Karpas-422 (cell line): ENCODE data around the gene F2RL3. TPM values are rescaled to one million over a fixed set of nuclear protein-coding genes. Genes with fewer than 3 reads are reported as not detected.
"Not testable (repeated sequence)": the region's sequence is repeated elsewhere in the genome, so short reads cannot be mapped to it uniquely, and the experiment has no call there.

Source experiments
- DNase-seq: peaks from one replicate; pipeline ENCODE4 v3.0.0-alpha.2; 2015
- H2AFZ ChIP-seq: fragments of 200-600 bp; sonication (generic); 2 replicates; pipeline ENCODE4 v1.6.1; 2014; ENCODE audit warnings: antibody characterized with exemption, low read length, mixed read lengths
- H3K27ac ChIP-seq: fragments of 200-600 bp; sonication (generic); 2 replicates; pipeline ENCODE4 v1.5.1; 2014; ENCODE audit warnings: mild to moderate bottlenecking, low read length, moderate library complexity
- H3K27me3 ChIP-seq: fragments of 200-600 bp; sonication (generic); 2 replicates; pipeline ENCODE4 v1.6.1; 2014; ENCODE audit warnings: low read length, mixed read lengths
- H3K36me3 ChIP-seq: fragments of 200-600 bp; sonication (generic); 2 replicates; pipeline ENCODE4 v1.6.1; 2014; ENCODE audit warnings: low read length, mixed read lengths; ENCODE audit not compliant: insufficient read depth
- H3K4me1 ChIP-seq: fragments of 200-600 bp; sonication (generic); 2 replicates; pipeline ENCODE4 v1.6.1; 2014; ENCODE audit warnings: mild to moderate bottlenecking, low read length, mixed read lengths
- H3K4me2 ChIP-seq: fragments of 200-600 bp; sonication (generic); 2 replicates; pipeline ENCODE4 v1.6.1; 2014; ENCODE audit warnings: low read length, low read depth, mild to moderate bottlenecking; ENCODE audit not compliant: poor library complexity, severe bottlenecking
- H3K4me3 ChIP-seq: fragments of 200-600 bp; sonication (generic); 2 replicates; pipeline ENCODE4 v1.5.1; 2014; ENCODE audit warnings: mild to moderate bottlenecking, antibody characterized with exemption, low read length, mixed read lengths
- H3K79me2 ChIP-seq: fragments of 200-600 bp; sonication (generic); 2 replicates; pipeline ENCODE4 v1.6.1; 2014; ENCODE audit warnings: mild to moderate bottlenecking, low read length, mixed read lengths
- H3K9ac ChIP-seq: fragments of 200-600 bp; sonication (generic); 2 replicates; pipeline ENCODE4 v1.6.0; 2014; ENCODE audit warnings: low read length
- H3K9me2 ChIP-seq: fragments of 200-600 bp; sonication (generic), shearing (Covaris generic); replicated peaks from 2 replicates; pipeline ENCODE4 v1.6.0; 2014; ENCODE audit warnings: mild to moderate bottlenecking, low read length, moderate library complexity; ENCODE audit not compliant: insufficient read depth
- H3K9me3 ChIP-seq: fragments of 300-700, 200-600 bp; sonication (generic); 2 replicates; pipeline ENCODE4 v1.6.1; 2014; ENCODE audit warnings: low read length, mixed read lengths
- H4K20me1 ChIP-seq: fragments of 200-600 bp; sonication (generic); 2 replicates; pipeline ENCODE4 v1.6.1; 2014; ENCODE audit warnings: mild to moderate bottlenecking, antibody characterized with exemption, low read length, low read depth; ENCODE audit not compliant: insufficient read depth
- total RNA-seq: library from RNA; depleted of rRNA; stranded (reverse); fragments of >200 nt; shearing (Covaris generic); gene quantifications from 2 replicates; pipeline ENCODE4 v1.2.3, GENCODE V29; 2014; ENCODE audit warnings: low replicate concordance

F2RL3 gene
- total RNA-seq, 1 experiment from 2014 or later: not detected

- Histone ChIP-seq H3K27me3 (no peaks in the 10 kb centered on the region), H3K79me2 (peaks cover 3% of the 10 kb centered on the region; the same call in 1 of the 2 replicates), H3K9me3 (no peaks in the 10 kb centered on the region), H3K9me2 (no peaks in the 10 kb centered on the region), H3K4me1 (no peaks in the 10 kb centered on the region), H2AFZ (no peak overlapping the region), H4K20me1 (no peaks in the 10 kb centered on the region), H3K4me2 (no peak overlapping the region), H3K9ac (no peak overlapping the region), H3K4me3 (no peak overlapping the region), H3K36me3 (peaks cover 18% of the 10 kb centered on the region), H3K27ac (no peak overlapping the region)
- DNase-seq: no peak
Measured at GRCh38 chr19:16869331-16869972, 19.3 kb upstream of the F2RL3 start.

GRCh38 chr19:16871871-16872270 lies 16.9 kb upstream of the F2RL3 start:
- H3K79me2 ChIP-seq: peaks cover 8% of the 10 kb centered on the region; the same call in 1 of the 2 replicates
- no peaks in the 10 kb centered on the region for H3K9me2 ChIP-seq
- H3K9me3 ChIP-seq: no peaks in the 10 kb centered on the region
- H4K20me1 ChIP-seq: no peaks in the 10 kb centered on the region
- no peak overlapping the region for H2AFZ ChIP-seq
- DNase-seq: no peak
- peaks cover 18% of the 10 kb centered on the region for H3K36me3 ChIP-seq
- no peaks in the 10 kb centered on the region for H3K4me1 ChIP-seq
- H3K4me2 ChIP-seq: no peak overlapping the region
- H3K9ac ChIP-seq: no peak overlapping the region
- H3K4me3 ChIP-seq: no peak overlapping the region
- H3K27me3 ChIP-seq: no peaks in the 10 kb centered on the region
- no peak overlapping the region for H3K27ac ChIP-seq

GRCh38 chr19:16872728-16873127 lies 16.1 kb upstream of the F2RL3 start:
- Histone ChIP-seq H3K4me1 (no peaks in the 10 kb centered on the region), H3K4me2 (no peak overlapping the region), H3K36me3 (peaks cover 18% of the 10 kb centered on the region), H3K9me2 (no peaks in the 10 kb centered on the region), H2AFZ (no peak overlapping the region), H3K4me3 (no peak overlapping the region), H3K9ac (no peak overlapping the region), H3K27ac (no peak overlapping the region), H3K27me3 (no peaks in the 10 kb centered on the region), H3K9me3 (no peaks in the 10 kb centered on the region), H4K20me1 (no peaks in the 10 kb centered on the region), H3K79me2 (peaks cover 8% of the 10 kb centered on the region; the same call in 1 of the 2 replicates)
- no peak for DNase-seq

DNA sequence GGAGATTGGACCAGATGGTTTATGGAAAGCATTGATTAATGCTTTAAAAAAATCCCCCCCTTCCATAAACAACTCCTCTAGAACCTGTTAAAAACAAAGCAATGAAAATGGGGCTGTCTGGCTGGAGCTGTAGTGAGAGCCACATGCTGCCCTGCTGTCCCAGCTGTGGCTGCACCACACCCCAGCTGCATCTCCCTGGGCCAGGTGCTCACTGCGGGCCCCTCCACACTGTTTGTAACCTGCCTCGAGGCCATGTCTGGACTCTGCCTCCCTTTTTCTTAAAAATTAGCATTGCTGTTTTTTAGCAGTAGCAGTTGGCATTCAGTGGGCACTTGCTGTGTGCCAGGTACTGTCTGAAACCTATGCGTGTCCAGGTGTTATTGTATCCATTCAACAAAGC lies 15.2 kb upstream of the F2RL3 start:
- H3K4me3 ChIP-seq: no peak overlapping the region
- H3K27ac ChIP-seq: no peak overlapping the region
- no peaks in the 10 kb centered on the region for H4K20me1 ChIP-seq
- H3K9me3 ChIP-seq: no peaks in the 10 kb centered on the region
- H3K79me2 ChIP-seq: peaks cover 8% of the 10 kb centered on the region; the same call in 1 of the 2 replicates
- no peak overlapping the region for H2AFZ ChIP-seq
- no peak overlapping the region for H3K4me2 ChIP-seq
- H3K4me1 ChIP-seq: no peaks in the 10 kb centered on the region
- no peaks in the 10 kb centered on the region for H3K9me2 ChIP-seq
- H3K36me3 ChIP-seq: peaks cover 21% of the 10 kb centered on the region
- no peak for DNase-seq
- H3K27me3 ChIP-seq: no peaks in the 10 kb centered on the region
- no peak overlapping the region for H3K9ac ChIP-seq

DNA sequence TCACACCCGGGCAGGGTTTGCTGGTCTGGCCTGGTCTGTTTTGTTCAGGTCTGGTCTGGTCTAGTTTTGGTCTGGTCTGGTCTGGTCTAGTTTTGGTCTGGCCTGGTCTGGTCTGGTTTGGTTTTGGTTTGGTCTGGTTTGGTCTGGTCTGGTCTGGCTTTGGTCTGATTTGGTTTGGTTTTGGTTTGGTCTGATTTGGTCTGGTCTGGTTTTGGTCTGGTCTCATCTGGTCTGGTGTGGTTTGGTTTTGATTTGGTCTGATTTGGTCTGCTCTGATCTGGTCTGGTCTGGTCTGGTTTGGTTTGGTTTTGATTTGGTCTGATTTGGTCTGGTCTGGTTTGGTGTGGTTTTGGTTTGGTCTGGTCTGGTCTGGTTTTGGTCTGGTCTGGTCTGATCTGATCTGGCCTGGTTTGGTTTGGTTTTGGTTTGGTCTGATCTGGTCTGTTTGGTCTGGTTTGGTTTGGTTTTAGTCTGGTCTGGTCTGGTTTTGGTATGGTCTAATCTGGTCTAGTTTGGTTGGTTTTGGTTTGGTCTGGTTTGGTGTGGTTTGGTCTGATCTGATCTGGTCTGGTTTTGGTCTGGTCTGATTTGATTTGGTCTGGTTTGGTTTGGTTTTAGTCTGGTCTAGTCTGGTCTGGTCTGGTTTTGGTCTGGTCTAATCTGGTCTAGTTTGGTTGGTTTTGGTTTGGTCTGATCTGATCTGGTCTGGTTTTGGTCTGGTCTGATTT lies 14.4 kb upstream of the F2RL3 start:
- no peak overlapping the region for H3K27ac ChIP-seq
- peaks cover 21% of the 10 kb centered on the region for H3K36me3 ChIP-seq

GRCh38 chr19:16874978-16875299 lies 13.9 kb upstream of the F2RL3 start:
- not testable (repeated sequence) for H3K4me3 ChIP-seq, H3K4me1 ChIP-seq, DNase-seq, H3K9me2 ChIP-seq, H4K20me1 ChIP-seq, H3K9ac ChIP-seq, H3K27ac ChIP-seq, H3K4me2 ChIP-seq, H2AFZ ChIP-seq, H3K9me3 ChIP-seq, H3K79me2 ChIP-seq, H3K27me3 ChIP-seq
- peaks cover 21% of the 10 kb centered on the region for H3K36me3 ChIP-seq

More for the DNA sequence above, 14.4 kb upstream of the F2RL3 start:
- Histone ChIP-seq H3K9me3 (no peaks in the 10 kb centered on the region), H3K9me2 (no peaks in the 10 kb centered on the region), H3K4me1 (no peaks in the 10 kb centered on the region), H3K9ac (no peak overlapping the region), H2AFZ (no peak overlapping the region), H3K4me3 (no peak overlapping the region), H3K27me3 (no peaks in the 10 kb centered on the region), H3K79me2 (peaks cover 8% of the 10 kb centered on the region; the same call in 1 of the 2 replicates), H3K4me2 (no peak overlapping the region), H4K20me1 (no peaks in the 10 kb centered on the region)
- DNase-seq: no peak

- Histone ChIP-seq H3K9ac (no peak overlapping the region), H3K79me2 (peaks cover 8% of the 10 kb centered on the region; the same call in 1 of the 2 replicates), H3K9me2 (no peaks in the 10 kb centered on the region), H4K20me1 (no peaks in the 10 kb centered on the region), H3K9me3 (peaks cover 5% of the 10 kb centered on the region; the same call in 1 of the 2 replicates), H3K27ac (no peak overlapping the region), H3K4me1 (no peaks in the 10 kb centered on the region), H3K4me2 (no peak overlapping the region), H3K36me3 (peaks cover 21% of the 10 kb centered on the region), H3K4me3 (no peak overlapping the region), H2AFZ (no peak overlapping the region), H3K27me3 (no peaks in the 10 kb centered on the region)
- no peak for DNase-seq
Measured at GRCh38 chr19:16875584-16876555, 12.9 kb upstream of the F2RL3 start.

DNA sequence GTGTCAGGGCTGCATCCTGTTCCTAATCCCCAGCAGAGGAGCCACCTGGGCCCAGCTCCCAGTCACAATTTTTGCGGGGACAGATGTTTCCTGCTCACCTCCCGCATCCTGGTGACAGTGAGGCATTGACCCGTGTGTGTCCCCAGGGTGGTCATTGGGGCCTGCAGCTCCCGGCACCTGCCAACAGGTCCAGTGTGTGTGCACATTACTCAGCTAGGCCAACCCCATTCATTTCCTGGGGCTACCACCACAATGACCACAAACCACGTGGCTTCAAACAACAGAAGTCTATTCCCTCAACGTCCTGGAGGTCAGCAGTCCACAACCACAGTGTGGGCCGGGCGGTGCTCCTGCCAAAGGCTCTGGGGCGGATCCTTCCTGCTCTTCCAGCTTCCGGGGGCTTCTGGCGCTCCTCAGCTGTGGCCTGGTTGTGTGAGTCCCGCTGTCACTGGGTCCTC lies 11.9 kb upstream of the F2RL3 start:
- Histone ChIP-seq H3K4me2 (no peak overlapping the region), H3K9me3 (peaks cover 5% of the 10 kb centered on the region; the same call in 1 of the 2 replicates), H3K27me3 (no peaks in the 10 kb centered on the region), H3K9ac (no peak overlapping the region), H4K20me1 (no peaks in the 10 kb centered on the region), H3K27ac (no peak overlapping the region), H3K4me3 (no peak overlapping the region), H3K9me2 (no peaks in the 10 kb centered on the region), H2AFZ (no peak overlapping the region), H3K79me2 (peaks cover 8% of the 10 kb centered on the region; the same call in 1 of the 2 replicates), H3K36me3 (peaks cover 13% of the 10 kb centered on the region), H3K4me1 (no peaks in the 10 kb centered on the region)
- DNase-seq: no peak
